Dermis microvascular lymphatic vessel endothelial cell (primary cell): ENCODE data around the gene XKR7. TPM values are rescaled to one million over a fixed set of nuclear protein-coding genes. Genes with fewer than 3 reads are reported as not detected.

Source experiments
- DNase-seq, 2 donors: peaks; one replicate each; pipeline versions ENCODE4 v3.0.0 to v3.0.0-alpha.2; 2010; ENCODE audit warnings: low read depth in 2 of 2
- total RNA-seq: library from RNA; depleted of rRNA; stranded (reverse); fragments of >200 nt; gene quantifications from 2 replicates; pipeline ENCODE4 v1.2.1, GENCODE V29; 2014

XKR7 gene
- total RNA-seq, 1 donor from 2014 or later: not detected

GRCh38 chr20:31945319-31945718 lies 22.6 kb upstream of the XKR7 start:
- no peak for DNase-seq

- DNase-seq: no peak
These were observed 22.2 kb upstream of the XKR7 start for GRCh38 chr20:31945785-31946184.

DNA sequence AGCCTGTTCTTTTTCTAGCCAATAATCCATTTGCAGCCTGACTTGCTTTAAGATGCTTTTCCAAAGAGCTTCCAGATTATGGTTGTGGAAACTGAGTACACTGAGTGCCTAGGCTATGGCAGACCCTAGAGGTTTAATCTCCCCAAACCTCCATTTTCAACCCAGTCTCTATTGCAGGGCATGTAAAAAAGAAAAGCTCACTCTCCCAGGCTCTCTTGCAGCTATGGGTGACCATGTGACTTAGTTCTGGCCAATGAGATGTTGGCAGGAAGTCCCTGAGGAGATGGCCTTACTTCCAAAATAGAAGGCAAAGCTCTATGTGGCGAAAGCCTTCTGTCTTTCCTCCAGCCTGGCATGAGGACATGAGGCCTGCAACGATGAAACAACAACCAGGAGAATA lies 19.9 kb upstream of the XKR7 start:
- DNase-seq: no peak

DNA sequence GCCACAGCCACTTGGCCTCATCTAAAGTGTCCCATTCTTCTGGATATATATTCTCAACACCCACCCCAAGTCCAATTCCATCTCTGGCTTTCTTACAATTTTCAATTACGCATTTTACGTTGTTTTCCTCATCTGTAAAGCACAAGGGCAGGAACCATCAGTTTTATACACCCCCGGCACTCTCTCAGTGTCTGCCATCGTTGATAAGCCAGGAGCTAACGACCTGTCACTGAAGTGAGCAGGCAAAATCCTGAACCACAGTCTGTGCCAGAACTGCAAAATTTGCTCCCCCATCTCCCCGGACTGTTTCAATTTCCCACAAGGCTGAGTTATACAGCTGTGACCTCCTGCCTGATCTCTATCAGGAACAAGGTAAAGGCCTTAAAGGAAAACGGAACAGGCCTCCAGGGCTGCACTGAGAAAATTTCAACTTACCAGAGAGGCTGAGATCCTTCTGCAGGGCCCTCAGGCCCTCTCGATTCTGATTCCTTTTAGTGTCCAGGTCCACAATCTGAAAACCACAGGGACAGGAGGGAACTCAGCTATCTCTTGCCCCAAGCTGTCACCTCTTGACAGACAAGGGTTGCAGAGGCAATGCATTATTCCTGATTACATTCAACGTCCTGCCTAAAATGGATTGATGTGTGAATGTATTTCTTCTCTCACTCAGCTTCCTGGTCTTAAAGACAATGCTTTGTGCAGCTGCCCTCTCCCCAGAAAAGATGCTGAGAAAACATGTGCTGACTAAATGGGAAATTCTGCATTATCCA lies 17.9 kb upstream of the XKR7 start:
- DNase-seq: no peak

- DNase-seq: no peak
These were observed 16.8 kb upstream of the XKR7 start for GRCh38 chr20:31951203-31951529.

DNA sequence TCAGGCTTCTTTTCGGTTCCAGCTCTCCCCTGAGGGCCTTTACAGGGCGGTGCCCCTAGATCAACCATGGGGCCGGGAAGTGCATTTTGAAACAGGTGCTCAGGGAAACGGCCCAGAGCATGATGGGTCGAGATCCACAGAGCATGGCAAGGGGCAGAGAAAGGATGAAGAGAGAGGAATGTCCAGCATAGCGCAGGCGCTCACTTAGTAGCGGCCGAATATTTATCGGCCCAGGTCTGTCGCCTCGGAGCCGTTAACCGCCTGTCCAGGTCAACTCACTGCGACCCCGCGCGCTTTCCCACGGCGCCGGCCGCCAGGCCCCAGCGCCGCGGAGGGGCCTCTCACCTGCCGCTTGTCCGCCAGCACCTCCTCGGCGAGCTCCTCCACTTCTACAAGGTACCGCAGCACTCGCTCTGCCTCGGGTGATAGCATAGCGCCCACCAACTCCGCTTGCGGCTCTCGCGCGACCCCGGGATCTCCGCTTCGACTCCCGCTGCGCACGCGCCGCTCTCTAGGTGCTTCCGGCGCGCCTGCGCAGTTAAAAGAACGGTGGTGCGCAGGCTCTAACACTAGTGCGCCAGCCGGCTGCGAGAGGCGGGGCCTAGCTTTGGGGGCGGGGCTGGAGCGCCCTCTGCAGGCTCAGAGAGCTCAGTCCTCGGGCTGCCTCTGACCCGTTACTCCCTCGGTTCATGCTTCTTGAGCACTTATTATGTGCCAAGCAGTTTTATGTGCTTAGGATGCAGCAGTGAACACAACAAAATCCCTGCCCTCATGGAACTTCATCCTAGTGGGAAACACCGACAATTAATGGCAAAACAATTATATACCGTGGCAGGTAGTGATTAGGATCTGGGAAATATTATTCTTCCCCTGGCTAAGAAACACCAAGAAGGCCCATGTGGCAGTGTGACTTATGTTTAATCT lies 16.2 kb upstream of the XKR7 start, which contains the start of gene PDRG1:
TSS of gene PDRG1 (minus strand) at position 517 of the 924 bp plus-strand sequence. CDS start at position 432, 85 bp downstream.
- peak; percentile 93 to 96 for DNase-seq

GRCh38 chr20:31953556-31954148 lies 14.3 kb upstream of the XKR7 start:
- no peak for DNase-seq

DNA sequence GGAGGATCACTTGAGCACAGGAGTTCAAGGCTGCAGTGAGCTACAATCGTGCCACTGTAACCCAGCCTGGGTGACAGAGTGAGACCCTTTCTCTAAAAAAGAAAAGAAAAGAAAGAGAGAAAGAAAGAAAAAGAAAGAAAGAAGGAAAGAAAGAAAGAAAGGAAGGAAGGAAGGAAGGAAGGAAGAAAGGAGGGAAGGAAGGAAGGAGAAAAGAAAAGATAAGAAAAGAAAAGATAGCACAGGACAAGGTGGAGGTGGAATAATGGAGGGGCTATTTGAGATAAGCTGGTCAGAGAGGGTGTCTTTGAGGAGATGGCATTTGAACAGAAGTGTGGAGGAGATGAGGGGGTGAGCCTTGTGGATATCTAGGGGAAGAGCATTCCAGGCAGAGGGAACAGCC lies 13.5 kb upstream of the XKR7 start:
- DNase-seq: no peak

DNA sequence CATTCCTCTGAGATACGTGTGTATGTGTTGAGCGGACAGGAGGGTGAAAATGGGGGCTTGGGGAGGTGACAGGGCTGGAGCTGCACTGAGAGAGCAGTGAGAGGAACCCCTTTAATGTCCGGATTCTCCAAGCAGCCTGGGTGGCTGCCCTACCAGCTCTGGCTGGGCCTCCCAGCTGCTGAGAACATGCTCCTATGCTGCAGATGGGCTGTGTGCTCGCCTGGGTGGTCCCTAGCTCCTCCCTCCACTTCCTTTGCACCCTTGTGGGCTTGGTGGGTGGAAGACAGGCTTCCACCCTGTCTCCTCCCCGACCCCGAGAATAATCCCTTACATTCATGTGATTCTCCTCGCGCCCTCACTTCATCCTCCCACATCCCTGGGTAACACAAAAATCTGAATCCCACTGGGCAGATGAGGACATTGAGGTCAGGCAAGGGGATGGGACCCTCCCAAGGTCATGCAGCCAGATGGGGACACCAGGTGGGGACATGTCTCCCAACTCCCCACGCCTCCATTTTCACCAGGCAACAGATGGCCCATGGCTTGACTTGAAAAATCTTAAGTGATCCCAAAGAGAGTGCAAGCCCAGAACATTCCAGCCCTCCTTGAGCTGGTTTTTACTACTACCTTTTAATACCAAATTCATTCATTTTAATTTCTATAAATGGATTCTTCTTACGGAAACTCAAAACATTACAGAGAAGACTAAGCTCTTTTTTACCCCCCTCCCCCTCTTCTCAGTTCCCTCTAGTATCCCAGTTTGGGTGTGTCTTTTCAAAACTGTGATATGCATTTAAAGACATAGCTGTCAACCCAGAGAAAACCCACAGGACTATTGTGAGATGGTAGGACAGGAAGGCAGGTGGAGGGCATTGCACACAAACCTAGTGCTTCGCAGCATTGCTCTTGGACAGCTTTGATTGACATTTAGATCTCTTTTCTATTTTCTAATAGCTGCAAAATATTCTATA lies 11.1 kb upstream of the XKR7 start:
- no peak for DNase-seq

- no peak for DNase-seq
These were observed 5.2 kb upstream of the XKR7 start for GRCh38 chr20:31962761-31963160.

DNA sequence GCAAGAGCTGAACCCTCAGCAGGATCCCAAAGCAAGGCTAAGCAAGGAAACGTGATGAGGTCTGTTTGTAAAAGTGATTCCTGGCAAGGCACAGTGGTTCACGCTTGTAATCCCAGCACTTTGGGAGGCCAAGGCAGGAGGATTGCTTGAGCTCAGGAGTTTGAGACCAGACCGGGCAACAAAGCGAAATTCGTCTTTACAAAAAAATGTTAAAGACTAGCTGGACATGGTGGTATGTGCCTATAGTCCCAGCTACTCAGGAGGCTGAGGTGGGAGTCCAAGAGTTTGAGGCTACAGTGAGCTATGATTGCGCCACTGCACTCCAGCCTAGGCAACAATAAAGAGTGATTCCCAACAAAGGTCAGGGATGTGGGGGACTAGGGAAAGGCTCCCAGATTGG lies 4.1 kb upstream of the XKR7 start:
- no peak for DNase-seq

DNA sequence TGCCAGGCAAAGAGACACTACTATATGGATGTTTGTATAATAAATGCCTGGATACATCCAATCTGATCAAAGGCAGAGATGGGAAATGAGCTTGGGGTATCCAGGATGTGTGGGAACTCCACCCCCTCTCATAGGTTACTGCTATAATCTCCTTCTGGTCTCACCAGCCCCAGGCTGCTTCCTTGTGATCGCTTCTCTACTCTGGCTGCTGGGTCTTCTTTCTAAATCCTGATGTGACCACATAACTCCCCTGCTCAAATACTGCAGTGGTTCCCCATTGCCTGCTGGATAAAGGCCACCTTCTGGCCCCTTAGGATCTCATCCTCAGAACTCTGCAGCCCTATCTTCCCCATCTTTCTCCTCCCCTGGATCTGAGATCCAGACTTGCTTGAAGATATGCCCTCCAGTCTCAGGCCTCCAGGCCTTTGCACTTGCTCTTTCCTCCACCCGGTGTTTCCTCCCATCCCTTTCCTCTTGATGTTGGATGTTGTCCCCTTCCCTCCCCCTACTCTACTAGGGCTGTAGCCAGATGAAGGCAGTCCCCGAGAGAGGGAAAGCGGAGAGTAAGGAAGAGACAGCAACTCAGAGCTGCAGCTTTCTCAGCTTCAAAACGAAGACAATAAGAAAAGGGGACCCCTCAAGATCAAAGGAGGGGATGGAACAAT lies 828 bp upstream of the XKR7 start:
- DNase-seq: no peak

- DNase-seq: peak; percentile 37 to 75
These were observed 558 bp downstream of the XKR7 start for GRCh38 chr20:31968291-31969126.

DNA sequence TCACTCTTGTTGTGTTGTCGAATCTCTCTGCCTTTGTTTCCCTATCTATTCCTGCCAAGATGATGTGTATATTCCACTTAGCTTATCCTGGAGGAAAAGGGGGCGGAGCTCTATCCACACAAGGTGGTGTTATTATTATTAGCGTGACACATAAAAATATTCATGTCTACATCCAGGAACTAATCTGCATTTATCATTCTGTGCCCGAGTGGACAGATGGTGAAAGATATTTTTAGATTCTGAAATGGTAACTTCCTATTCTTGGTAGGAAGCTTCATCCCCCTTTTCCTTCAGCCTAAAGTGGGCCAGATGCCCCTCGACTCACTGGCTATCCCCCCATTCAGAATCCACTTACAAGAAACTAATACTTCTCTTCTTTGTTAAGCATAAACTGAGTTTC lies 2.0 kb downstream of the XKR7 start:
- no peak for DNase-seq

GRCh38 chr20:31972471-31973021 lies 4.6 kb downstream of the XKR7 start:
- no peak for DNase-seq

- DNase-seq: no peak
These were observed 6.3 kb downstream of the XKR7 start for GRCh38 chr20:31974296-31974695.

- no peak for DNase-seq
These were observed 7.1 kb downstream of the XKR7 start for GRCh38 chr20:31974951-31975487.

GRCh38 chr20:31975874-31976273 lies 7.9 kb downstream of the XKR7 start:
- DNase-seq: no peak

DNA sequence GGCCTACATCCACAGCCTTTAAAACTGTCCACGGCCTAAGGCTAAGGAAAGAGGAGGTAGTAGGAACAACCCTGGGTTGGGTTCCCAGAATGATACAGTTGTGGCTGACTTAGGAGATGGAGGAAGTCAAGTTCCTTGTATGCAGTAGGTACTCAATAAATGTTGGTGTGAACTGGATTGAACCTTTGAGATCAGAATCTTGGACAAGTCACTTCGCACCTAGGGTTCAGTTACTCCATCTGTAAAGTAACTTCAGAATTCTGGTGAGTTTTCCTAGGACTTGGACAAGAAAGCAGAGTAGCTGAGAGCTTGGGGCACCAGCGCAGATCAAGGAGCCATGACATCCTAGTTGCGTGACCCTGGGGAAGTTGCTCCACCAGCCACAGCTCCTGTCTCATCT lies 9.1 kb downstream of the XKR7 start:
- DNase-seq: no peak
